ENCODE results near the gene HTR3E.
"Not testable (repeated sequence)": the region's sequence is repeated elsewhere in the genome, so short reads cannot be mapped to it uniquely, and the experiment has no call there.

- TF ChIP-seq CTCF, POLR2A (IDR thresholded peaks at IDR 0.05): not testable (repeated sequence)
These were observed 52.9 kb downstream of the HTR3E start for GRCh38 chr3:184149770-184150169.

Data from Peyer's patch (tissue), 4 donors.